ENCODE results near the gene SDCCAG8. TPM values are rescaled to one million over a fixed set of nuclear protein-coding genes. Genes with fewer than 3 reads are reported as not detected.

The SDCCAG8 gene
- total RNA-seq, 2 donors from 2014 or later = 18.4 to 18.8 TPM

DNA sequence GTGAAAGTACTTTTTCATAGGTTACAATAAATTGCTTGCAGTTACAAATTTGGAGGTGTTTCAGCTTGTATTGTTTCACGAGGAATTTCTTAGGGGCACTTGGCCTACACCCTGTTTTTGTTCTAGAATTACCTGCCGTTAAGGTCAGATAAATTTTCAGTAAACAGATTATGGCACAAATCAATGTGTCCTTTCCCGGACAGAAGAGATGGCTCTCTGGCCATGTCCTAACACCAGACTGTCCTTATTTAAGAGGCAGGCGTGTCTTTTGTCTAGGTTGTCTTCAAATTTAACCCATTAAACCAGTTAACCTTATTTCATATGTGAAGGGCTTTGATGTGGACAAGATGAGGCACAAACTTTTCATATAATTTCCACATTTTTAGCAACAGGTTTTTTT, 243.4 kb downstream of the SDCCAG8 start:
- Histone ChIP-seq H3K9me3 (no peaks in the 10 kb centered on the region), H3K27me3 (no peaks in the 10 kb centered on the region), H3K36me3 (no peaks in the 10 kb centered on the region), H3K4me3 (no peak overlapping the region), H3K27ac (no peak overlapping the region), H3K4me1 (no peaks in the 10 kb centered on the region), H3K9ac (ENCODE audit: low read depth in 2 of 2, low read length in 2 of 2) (no peak overlapping the region)
- TF ChIP-seq, protein P1, sequence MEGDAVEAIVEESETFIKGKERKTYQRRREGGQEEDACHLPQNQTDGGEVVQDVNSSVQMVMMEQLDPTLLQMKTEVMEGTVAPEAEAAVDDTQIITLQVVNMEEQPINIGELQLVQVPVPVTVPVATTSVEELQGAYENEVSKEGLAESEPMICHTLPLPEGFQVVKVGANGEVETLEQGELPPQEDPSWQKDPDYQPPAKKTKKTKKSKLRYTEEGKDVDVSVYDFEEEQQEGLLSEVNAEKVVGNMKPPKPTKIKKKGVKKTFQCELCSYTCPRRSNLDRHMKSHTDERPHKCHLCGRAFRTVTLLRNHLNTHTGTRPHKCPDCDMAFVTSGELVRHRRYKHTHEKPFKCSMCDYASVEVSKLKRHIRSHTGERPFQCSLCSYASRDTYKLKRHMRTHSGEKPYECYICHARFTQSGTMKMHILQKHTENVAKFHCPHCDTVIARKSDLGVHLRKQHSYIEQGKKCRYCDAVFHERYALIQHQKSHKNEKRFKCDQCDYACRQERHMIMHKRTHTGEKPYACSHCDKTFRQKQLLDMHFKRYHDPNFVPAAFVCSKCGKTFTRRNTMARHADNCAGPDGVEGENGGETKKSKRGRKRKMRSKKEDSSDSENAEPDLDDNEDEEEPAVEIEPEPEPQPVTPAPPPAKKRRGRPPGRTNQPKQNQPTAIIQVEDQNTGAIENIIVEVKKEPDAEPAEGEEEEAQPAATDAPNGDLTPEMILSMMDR (IDR thresholded peaks at IDR 0.05) = no peak
- no peak for DNase-seq
- intact Hi-C loops (cut with DNase I) = no loop called here

DNA sequence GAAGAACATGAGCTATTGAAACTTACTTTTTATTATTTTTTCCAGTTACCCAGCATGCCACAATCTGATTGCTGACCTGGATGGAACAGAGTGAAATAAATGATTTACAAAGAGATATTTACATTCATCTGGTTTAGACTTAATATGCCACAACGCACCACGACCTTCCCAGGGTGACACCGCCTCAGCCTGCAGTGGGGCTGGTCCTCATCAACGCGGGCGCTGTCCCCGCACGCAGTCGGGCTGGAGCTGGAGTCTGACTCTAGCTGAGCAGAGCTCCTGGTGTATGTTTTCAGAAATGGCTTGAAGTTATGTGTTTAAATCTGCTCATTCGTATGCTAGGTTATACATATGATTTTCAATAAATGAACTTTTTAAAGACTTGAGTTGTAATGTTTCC, 243.9 kb downstream of the SDCCAG8 start:
- Histone ChIP-seq H3K36me3 (no peaks in the 10 kb centered on the region), H3K4me1 (no peaks in the 10 kb centered on the region), H3K9me3 (no peaks in the 10 kb centered on the region), H3K9ac (ENCODE audit: low read depth in 2 of 2, low read length in 2 of 2) (no peak overlapping the region), H3K27ac (no peak overlapping the region), H3K4me3 (no peak overlapping the region), H3K27me3 (no peaks in the 10 kb centered on the region)
- DNase-seq = no peak
- intact Hi-C loops (cut with DNase I) = no loop called here
- TF ChIP-seq, protein P1 (IDR thresholded peaks at IDR 0.05) = no peak

DNA sequence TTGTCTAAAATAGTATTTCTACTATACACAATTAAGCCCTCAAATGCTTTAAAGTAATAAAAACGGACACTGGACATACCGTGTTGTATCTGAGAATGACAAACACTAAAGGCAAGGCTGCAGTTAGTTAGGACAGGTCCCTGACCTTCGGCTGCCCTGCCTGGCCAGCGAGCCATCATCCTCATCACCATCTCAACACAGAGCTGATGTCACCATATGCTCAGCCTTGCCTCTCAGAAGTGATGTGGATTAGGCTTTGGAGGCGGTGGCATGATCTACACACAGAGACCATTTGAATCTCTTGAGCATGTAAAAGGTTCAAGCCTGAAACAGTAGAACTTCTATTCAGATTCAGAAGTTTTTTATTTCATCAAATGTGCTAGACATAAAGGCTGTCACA, 244.7 kb downstream of the SDCCAG8 start:
- intact Hi-C loops (cut with DNase I) = no loop called here
- DNase-seq = no peak
- no peaks in the 10 kb centered on the region for H3K36me3 ChIP-seq
- no peak overlapping the region for H3K27ac ChIP-seq
- H3K4me1 ChIP-seq = no peaks in the 10 kb centered on the region
- no peaks in the 10 kb centered on the region for H3K9me3 ChIP-seq
- no peaks in the 10 kb centered on the region for H3K27me3 ChIP-seq
- H3K4me3 ChIP-seq = no peak overlapping the region
- no peak overlapping the region for H3K9ac ChIP-seq (ENCODE audit: low read depth in 2 of 2, low read length in 2 of 2)
- TF ChIP-seq, protein P1 (IDR thresholded peaks at IDR 0.05) = no peak

DNA sequence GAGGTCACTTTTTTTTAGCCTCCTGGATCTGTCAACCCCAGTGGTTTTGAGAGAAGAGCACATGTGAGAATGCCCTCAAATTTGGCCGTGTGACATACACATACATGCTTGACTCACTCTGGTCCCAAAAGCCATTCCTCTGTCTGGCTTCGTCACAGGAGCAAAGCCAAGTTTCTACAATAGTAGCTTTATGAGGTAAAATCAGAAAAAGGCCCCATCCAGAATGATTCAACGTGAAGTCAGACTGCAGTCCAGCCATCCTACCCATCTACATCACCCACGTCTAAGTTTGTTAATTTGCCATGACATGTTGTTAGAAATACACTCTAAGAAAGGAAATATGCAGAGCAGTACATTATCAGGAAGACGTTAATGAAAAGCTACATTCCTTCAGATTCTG, 245.2 kb downstream of the SDCCAG8 start:
- DNase-seq = no peak
- no peaks in the 10 kb centered on the region for H3K9me3 ChIP-seq
- H3K4me3 ChIP-seq = no peak overlapping the region
- no peaks in the 10 kb centered on the region for H3K4me1 ChIP-seq
- H3K27me3 ChIP-seq = no peaks in the 10 kb centered on the region
- no peak overlapping the region for H3K9ac ChIP-seq (ENCODE audit: low read depth in 2 of 2, low read length in 2 of 2)
- H3K36me3 ChIP-seq = no peaks in the 10 kb centered on the region
- intact Hi-C loops (cut with DNase I) = no loop called here
- TF ChIP-seq, protein P1 (IDR thresholded peaks at IDR 0.05) = no peak
- no peak overlapping the region for H3K27ac ChIP-seq

DNA sequence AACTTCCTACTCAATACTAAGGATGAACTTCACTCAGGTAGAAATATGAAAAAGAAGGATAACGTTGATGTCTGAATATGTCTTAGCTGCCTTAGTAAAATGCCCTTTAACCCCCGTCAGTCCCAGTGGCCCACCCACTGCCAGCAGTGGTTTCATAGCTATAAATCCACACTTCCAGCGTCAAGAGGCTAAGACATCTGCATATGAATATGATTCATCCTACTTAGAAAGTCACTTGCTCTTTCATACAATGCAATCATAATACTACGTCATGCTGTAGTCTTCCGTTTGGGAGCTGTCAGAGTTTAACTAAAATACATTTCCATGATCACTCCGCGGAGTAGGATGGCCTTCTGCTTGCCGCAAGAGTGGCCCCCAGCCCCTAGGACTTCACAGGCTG, 247.3 kb downstream of the SDCCAG8 start:
- Histone ChIP-seq H3K27me3 (no peaks in the 10 kb centered on the region), H3K4me1 (no peaks in the 10 kb centered on the region), H3K4me3 (no peak overlapping the region), H3K27ac (no peak overlapping the region), H3K9me3 (no peaks in the 10 kb centered on the region), H3K9ac (ENCODE audit: low read depth in 2 of 2, low read length in 2 of 2) (no peak overlapping the region), H3K36me3 (no peaks in the 10 kb centered on the region)
- DNase-seq = no peak
- TF ChIP-seq, protein P1 (IDR thresholded peaks at IDR 0.05) = no peak
- intact Hi-C loops (cut with DNase I) = no loop called here
